ENCODE results near the gene FRY.

FRY gene

GRCh38 chr13:32136061-32136460, 104.5 kb downstream of the FRY start:
- DNase-seq: no peak

DNA sequence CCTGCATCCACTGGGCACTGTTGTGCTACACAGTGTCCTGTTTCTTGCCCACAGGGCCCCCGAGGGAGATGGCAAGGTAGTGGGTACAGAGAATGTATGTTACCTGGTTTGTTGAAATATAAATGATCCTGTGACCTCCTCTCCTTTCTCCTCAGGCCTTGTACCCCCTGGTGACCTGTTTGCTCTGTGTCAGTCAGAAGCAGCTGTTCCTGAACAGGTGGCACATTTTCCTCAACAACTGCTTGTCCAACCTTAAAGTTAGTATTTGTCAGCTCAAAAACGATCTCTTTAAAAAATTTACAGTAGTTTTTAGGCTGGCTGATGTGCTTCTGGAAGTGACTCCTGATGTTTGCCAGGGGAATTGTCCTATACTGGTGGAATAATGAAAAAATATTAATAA, 105.1 kb downstream of the FRY start:
- DNase-seq: no peak

- DNase-seq: no peak
Observed at GRCh38 chr13:32139251-32139650, 107.7 kb downstream of the FRY start.

DNA sequence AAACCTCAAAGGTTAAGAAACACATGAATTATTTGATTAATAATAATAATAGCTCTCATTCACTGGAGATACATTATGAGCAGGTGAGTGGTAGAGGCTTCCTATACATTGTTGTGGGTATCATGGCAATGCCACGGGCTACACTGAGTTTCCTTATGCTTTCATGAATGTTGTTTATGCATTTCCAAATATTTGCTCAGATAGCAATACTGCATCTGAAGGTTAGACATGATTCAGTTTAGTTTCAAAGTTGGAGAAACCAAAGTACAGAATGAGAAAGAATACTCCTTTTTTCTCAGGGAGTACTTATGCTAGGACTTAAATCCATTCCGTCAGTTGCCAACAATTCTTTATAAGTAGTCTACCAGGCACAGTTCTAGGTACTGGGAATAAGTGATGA, 108.5 kb downstream of the FRY start:
- no peak for DNase-seq

- no peak for DNase-seq
Observed at GRCh38 chr13:32141462-32141861, 109.9 kb downstream of the FRY start.

DNA sequence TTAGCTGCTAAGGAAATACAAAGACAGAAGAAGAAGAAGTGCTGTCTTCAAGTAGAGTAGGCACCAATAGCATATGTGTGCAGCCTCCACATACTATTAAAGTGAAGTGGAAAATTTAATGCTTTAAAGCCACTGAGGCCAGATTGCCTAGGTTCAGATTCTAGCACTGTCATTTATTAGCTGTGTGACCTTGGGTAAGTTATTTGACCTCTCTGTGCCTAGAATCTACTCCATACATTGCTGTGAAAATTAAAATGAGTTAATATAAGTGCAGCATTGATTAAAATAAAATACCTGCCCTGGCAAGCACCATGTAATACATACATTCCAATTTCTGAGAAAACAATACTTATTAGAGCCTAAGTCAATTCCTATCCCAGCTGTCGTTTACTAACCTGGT, 110.5 kb downstream of the FRY start:
- DNase-seq: no peak

GRCh38 chr13:32142956-32143375, 111.4 kb downstream of the FRY start:
- DNase-seq: no peak

DNA sequence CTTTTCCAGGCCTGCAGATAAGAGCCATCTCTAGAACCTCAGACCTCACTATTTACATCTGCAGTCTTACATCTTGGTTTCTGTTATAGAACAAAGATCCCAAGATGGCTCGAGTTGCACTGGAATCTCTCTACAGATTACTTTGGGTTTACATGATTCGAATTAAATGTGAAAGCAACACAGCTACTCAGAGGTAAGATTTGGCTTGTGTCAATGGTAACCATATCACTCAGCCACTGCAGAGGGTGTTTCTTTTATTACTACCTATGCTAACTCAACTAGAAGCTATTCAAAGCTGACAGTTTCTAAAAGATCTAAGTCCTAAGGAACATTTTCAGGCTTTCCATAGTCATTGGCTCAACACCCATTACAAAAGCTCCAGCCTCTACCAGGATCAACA, 115.6 kb downstream of the FRY start:
- no peak for DNase-seq

DNA sequence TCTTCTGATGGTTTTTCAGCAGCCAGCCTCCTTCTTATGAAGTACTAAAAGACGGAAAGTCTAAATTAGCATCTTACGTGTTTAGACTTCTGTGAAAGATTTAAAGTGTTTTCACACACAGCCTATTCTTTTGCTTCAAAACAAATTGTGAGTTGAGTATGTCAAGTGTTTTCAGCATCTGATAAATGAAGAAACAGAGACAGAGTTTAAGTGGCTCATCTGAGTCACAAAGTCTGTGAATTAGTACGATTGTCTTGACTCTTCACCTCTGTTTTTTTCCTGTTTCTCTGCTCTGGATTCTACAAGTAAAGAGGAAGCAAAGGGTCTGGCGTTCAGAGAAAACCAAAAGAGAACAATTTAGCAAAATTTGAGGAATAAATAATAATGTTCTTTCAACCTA, 116.4 kb downstream of the FRY start:
- no peak for DNase-seq

GRCh38 chr13:32150239-32150638, 118.7 kb downstream of the FRY start:
- no peak for DNase-seq

DNA sequence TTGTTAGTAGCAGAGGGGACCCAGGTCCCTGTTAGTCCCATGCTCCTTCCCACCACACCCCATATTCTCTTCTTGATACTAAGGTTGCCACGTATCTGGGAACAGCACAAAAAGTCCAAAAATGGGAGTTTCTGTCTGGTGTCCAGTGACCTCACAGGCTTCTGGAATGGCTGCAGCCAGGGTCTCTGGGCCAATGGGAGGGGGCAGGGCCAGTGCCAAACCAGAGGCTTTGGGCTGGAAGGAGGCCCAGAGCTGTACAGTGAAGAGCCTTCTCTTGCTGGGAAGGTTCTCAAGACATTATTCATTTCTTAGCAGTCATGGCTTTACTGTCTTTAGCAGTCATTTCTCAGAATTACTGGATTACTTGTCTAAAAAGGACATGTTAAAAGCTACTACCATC, 119.2 kb downstream of the FRY start:
- DNase-seq: no peak

DNA sequence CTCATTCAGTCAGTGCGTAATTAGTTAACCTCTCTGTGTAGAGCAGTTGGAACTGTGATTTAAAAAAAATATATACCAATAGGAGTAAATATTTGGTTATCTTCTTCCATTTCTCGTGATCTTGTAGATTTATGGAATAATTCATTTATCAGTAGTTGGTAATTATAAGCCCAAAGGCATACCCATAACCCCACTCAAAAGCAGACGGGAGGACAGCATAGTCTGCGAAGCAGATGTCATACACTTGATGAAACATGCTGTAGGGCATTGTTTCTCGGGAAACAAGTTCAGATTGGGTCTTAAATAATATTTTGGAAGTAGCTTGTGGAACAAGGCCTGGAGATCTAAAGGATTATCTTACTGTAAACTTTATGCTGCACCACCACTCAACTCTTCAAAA, 119.7 kb downstream of the FRY start:
- DNase-seq: no peak

DNA sequence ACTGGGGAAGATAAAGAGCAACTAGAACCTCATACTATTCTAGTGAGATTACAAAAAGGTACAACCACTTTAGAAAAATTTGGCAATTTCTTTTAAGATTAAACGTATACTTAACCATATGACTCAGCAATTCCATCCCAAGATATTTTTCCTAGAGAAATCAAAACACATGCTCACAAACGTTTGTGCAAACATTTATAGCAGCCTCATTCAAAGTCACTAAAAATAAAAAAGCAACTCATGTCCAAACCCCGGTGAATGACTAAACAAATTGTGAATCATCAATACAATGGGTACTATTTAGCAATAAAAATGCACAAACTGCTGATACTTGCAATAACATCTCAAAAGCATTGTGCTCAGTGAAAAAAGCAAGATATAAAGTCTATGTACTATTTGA, 121.5 kb downstream of the FRY start:
- DNase-seq: no peak

DNA sequence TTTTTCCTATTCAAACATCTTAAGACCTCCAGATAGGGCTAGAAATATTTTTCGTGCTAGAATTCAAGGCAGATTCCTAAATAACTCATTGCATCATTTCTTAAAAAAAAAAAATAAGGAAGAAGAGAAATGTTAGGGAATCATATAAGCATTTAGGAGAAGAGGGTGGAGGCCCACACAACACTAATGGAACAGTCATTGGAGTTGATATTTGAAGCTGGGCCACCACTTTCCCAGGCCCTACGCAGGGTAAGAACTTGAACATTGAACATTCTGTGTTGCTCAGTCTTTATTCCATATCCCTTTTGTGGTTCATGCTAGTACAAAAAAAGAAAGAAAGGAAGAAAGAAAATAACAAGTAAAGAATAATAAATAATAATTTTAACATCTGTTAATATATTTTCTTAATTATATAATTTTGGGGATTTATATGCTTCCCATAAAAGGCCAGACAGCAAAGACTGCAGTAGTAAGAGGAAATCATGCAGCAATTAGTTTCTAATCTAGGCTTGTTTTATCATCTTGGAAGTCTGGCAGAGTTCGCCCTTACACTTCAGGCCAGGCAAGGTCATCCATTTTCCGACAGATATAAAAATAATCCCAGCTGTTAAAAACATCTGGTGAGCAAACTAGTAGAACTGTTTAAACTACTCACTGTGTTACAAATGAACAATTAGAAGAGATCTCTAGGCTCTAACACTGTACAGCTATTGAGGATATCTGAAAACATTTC, 127.7 kb downstream of the FRY start:
- DNase-seq: no peak

DNA sequence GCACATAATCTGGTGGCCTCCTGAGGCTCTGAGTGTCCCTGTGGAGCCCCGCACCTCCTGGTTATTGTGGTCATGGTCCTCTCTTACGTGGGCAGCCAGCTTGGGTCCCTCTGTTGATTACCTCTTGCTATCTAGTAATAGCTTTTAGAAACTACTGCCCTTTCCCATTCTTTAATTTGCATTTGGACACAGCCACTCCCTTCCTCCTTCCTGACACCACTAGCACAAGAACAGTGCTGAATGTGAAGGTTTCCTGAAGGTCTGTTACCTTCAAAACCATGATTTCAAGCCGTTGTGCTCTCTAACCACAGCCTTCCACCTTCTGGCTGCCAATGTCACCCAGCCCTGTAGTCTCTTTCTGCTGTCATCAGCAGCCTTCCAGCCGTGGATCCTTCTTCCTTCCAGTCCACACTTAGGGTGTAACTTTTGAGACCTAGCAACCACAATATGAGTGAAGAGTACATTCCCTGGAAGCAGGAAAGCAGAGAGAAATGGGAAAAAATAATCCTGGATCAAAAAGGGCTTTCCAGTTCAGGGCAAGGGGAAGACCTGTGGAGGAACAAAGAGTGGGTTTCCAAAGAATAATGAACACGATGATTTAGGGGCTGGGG, 130.9 kb downstream of the FRY start:
- DNase-seq: no peak

GRCh38 chr13:32164622-32165268, 133.2 kb downstream of the FRY start:
- peak in 1 of 2 donors; percentile 3 for DNase-seq

DNA sequence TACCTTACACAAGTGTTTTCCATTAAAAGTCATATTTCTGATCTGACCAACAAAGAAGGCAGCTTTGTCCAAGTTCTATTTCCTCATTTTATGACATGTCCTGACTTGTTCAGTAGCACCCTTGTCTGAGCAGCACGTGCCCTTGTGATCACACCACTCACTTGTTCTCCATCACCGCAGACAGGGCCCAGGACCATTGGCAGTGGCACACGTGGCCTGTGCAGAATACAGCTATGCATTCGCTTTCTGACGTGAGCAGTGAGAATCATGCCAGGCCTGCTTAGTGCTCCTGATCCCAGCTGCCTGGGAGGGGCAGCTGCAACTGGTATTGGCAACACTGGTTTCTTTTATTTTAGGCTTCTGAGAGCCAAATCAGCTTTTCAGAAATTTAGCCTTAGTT, 134.2 kb downstream of the FRY start:
- no peak for DNase-seq

- DNase-seq: no peak
Observed at GRCh38 chr13:32168131-32168530, 136.6 kb downstream of the FRY start.

DNA sequence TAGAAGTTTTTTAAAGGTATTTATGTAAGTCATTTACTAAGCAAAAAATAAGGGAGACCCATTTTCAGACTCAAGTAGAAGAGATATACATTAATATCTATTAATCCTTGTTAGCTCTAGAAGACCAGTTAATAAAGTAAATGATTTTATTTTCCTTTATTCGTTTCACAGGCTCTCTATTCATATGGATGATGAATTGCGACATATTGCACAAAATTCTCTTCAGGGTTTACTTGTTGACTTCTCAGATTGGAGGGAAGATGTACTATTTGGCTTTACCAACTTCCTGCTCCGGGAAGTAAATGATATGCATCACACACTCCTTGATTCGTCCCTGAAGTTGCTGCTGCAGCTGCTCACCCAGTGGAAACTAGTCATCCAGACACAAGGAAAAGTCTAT, 139.3 kb downstream of the FRY start:
- DNase-seq: no peak

DNA sequence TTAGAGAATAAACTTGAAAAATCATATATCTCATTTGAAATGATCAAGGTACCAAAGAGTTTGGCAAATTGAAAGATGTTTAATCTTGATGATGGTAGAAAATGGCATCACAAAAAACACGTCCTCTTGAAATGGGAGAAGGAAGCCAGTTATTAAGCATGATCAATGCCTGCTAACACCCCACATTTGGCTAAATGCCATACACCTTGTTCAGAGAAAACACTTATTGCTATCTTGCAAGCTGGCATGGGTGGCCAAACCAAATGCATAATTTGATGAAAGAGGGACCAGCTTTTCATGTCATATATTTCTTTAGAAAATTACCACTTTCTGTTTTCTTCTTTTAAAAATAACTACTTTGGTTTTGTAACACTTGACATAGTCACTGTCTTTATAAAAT, 142.3 kb downstream of the FRY start:
- no peak for DNase-seq

- no peak for DNase-seq
Observed at GRCh38 chr13:32174366-32174765, 142.8 kb downstream of the FRY start.

- no peak for DNase-seq
Observed at GRCh38 chr13:32175307-32175706, 143.7 kb downstream of the FRY start.

DNA sequence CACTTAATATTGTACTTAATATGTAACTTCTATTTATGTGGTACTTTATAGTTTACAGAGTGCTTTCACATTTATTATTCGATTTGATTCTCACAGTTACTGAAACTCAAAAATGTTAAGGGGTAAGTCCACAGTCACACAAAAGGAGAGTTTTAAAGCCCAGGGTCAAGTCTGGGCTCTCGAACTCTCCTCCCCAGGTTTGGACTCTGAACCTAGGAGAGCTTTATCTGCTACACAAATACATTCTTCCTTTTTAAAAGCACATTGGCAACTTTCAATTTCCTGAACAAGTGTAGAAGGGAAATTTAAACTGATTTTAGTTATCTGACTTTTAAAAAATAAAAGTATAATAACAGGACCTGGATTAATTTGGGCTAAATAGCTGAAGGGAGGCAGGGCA, 144.4 kb downstream of the FRY start:
- no peak for DNase-seq

- no peak for DNase-seq
Observed at GRCh38 chr13:32176696-32177095, 145.1 kb downstream of the FRY start.

DNA sequence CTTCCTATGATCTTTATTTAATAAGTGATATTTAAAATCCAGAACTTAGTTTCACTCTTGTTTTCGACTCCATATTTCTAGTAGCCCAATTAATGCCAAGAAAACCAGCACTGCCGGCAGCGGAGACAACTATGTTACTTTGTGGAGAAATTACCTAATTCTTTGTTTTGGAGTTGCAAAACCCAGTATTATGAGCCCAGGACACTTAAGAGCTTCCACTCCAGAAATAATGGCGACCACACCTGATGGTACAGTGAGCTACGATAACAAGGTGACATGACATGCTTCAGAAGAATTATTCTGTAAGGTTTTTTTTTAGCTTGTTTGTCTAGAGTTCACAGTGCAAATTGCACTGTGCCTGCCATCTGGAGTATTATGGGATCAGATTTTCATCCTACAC, 147.2 kb downstream of the FRY start:
- no peak for DNase-seq

Data from activated CD4-positive, alpha-beta T cell treated with anti-CD3 and anti-CD28 coated beads for 4 hours (primary cell).